GM23338 (cell line): Measurements from ENCODE around the gene CCDC61. TPM values are rescaled to one million over a fixed set of nuclear protein-coding genes. Genes with fewer than 3 reads are reported as not detected.

ENCODE experiments used
- ATAC-seq: fragments of 200-7000 bp; cut with Tn5 transposase; 3 replicates; pipeline ENCODE4 v1.9.1; 2020
- DNase-seq: peaks from one replicate; pipeline ENCODE4 v3.0.0-alpha.2; 2015; ENCODE audit warnings: low spot score
- H2AFZ ChIP-seq: fragments of 200-600 bp; sonication (generic); 2 replicates; pipeline ENCODE4 v1.8.0; 2016; ENCODE audit warnings: antibody characterized with exemption, mild to moderate bottlenecking, moderate library complexity
- H3F3A ChIP-seq: fragments of 200-600 bp; sonication (generic); replicated peaks from 2 replicates; pipeline ENCODE4 v1.8.0; 2017; ENCODE audit warnings: antibody characterized with exemption, mixed run types, low read depth
- H3K27ac ChIP-seq: fragments of 200-600 bp; sonication (generic); 2 replicates; pipeline ENCODE4 v1.6.1; 2016; ENCODE audit warnings: low read depth
- H3K27me3 ChIP-seq: fragments of 200-600 bp; sonication (generic); 2 replicates; pipeline ENCODE4 v1.8.0; 2016; ENCODE audit warnings: mild to moderate bottlenecking, mixed run types, moderate library complexity; ENCODE audit not compliant: insufficient read depth
- H3K36me3 ChIP-seq: fragments of 200-600 bp; sonication (generic); 2 replicates; pipeline ENCODE4 v1.8.0; 2016; ENCODE audit warnings: mild to moderate bottlenecking; ENCODE audit not compliant: insufficient read depth
- H3K4me1 ChIP-seq: fragments of 200-600 bp; sonication (generic); 2 replicates; pipeline ENCODE4 v1.8.0; 2016; ENCODE audit warnings: mild to moderate bottlenecking, moderate library complexity; ENCODE audit not compliant: insufficient read depth
- H3K4me2 ChIP-seq: fragments of 200-600 bp; sonication (generic); 2 replicates; pipeline ENCODE4 v1.7.1; 2017; ENCODE audit warnings: mixed run types
- H3K4me3 ChIP-seq: fragments of 200-600 bp; sonication (generic); 2 replicates; pipeline ENCODE4 v1.6.1; 2016; ENCODE audit warnings: mixed run types
- H3K79me2 ChIP-seq: fragments of 200-600 bp; sonication (generic); replicated peaks from 2 replicates; pipeline ENCODE4 v1.8.0; 2017; ENCODE audit warnings: mild to moderate bottlenecking; ENCODE audit not compliant: insufficient read depth
- H3K9me2 ChIP-seq: fragments of 200-600 bp; sonication (generic); 2 replicates; pipeline ENCODE4 v1.8.0; 2017; ENCODE audit not compliant: insufficient read depth
- H4K20me1 ChIP-seq: fragments of 200-600 bp; sonication (generic); replicated peaks from 2 replicates; pipeline ENCODE4 v1.8.0; 2017; ENCODE audit warnings: mild to moderate bottlenecking; ENCODE audit not compliant: insufficient read depth
- H3K27ac Mint-ChIP-seq: 2 replicates; pipeline ENCODE4 v1.8.0; 2020; ENCODE audit warnings: inconsistent platforms, mild to moderate bottlenecking, moderate library complexity, mixed read lengths
- H3K27me3 Mint-ChIP-seq: 3 replicates; pipeline ENCODE4 v1.8.0; 2022; ENCODE audit warnings: low read depth, mild to moderate bottlenecking, moderate library complexity, mixed read lengths, inconsistent platforms; ENCODE audit not compliant: insufficient read depth, poor library complexity
- H3K36me3 Mint-ChIP-seq: 3 replicates; pipeline ENCODE4 v1.8.0; 2021; ENCODE audit warnings: low read depth, mild to moderate bottlenecking, inconsistent platforms, moderate library complexity, mixed read lengths
- H3K4me1 Mint-ChIP-seq: 3 replicates; pipeline ENCODE4 v1.8.0; 2020; ENCODE audit warnings: mild to moderate bottlenecking, inconsistent platforms, mixed read lengths
- H3K4me3 Mint-ChIP-seq: 3 replicates; pipeline ENCODE4 v1.8.0; 2021; ENCODE audit warnings: moderate library complexity, mild to moderate bottlenecking, inconsistent platforms, mixed read lengths
- H3K9me3 Mint-ChIP-seq: 3 replicates; pipeline ENCODE4 v1.8.0; 2020; ENCODE audit warnings: moderate library complexity, mild to moderate bottlenecking, inconsistent platforms, mixed read lengths
- CREB1 ChIP-seq: fragments of 250-450 bp; sonication (Bioruptor Pico); IDR thresholded peaks from 2 replicates; pipeline ENCODE4 v1.5.0; 2020; ENCODE audit warnings: low read depth, mild to moderate bottlenecking, moderate library complexity
- EZH2phosphoT487 ChIP-seq: fragments of 200-600 bp; sonication (generic); IDR thresholded peaks from one replicate; pipeline ENCODE4 v1.8.1; 2018; ENCODE audit warnings: antibody characterized with exemption; ENCODE audit not compliant: unreplicated experiment
- JUNB ChIP-seq: IDR thresholded peaks from one replicate; pipeline ENCODE4 v1.6.1; 2016; ENCODE audit warnings: antibody characterized with exemption; ENCODE audit not compliant: unreplicated experiment
- NANOG ChIP-seq: IDR thresholded peaks from 2 replicates; pipeline ENCODE4 v1.6.1; 2016; ENCODE audit warnings: antibody characterized with exemption, borderline replicate concordance
- POLR2AphosphoS5 ChIP-seq: IDR thresholded peaks from 2 replicates; pipeline ENCODE4 v1.6.1; 2016; ENCODE audit warnings: antibody characterized with exemption, low read depth
- ZNF114 ChIP-seq: fragments of 250-450 bp; sonication (Bioruptor Pico); IDR thresholded peaks from 2 replicates; pipeline ENCODE4 v1.5.0; 2020; ENCODE audit warnings: mild to moderate bottlenecking, moderate library complexity
- ZNF462 ChIP-seq: fragments of 250-450 bp; sonication (Bioruptor Pico); IDR thresholded peaks from 2 replicates; pipeline ENCODE4 v1.5.0; 2020; ENCODE audit warnings: mild to moderate bottlenecking, moderate library complexity
- polyA plus RNA-seq: library from polyadenylated mRNA; unstranded; fragments of >200 nt; fragmentation: Nextera tagmentation; extraction: Ambion mirVana; gene quantifications from 2 replicates; pipeline ENCODE4 v1.2.1, GENCODE V29; 2016
- total RNA-seq: library from RNA; depleted of rRNA; stranded (reverse); fragments of >200 nt; shearing (Covaris generic); gene quantifications from 2 replicates; pipeline ENCODE4 v1.2.3, GENCODE V29; 2014
- TF ChIP-seq, protein P1 (sequence below), 2 experiments: fragments of 200-600 bp in 1 of 2; sonication (generic) in 1 of 2; conservative IDR thresholded peaks; 2 replicates each; pipeline versions ENCODE4 v1.5.1 to v1.6.1; 2016 to 2017; ENCODE audit warnings: antibody characterized with exemption in 2 of 2, low read depth in 2 of 2, mild to moderate bottlenecking in 2 of 2, moderate library complexity in 1 of 2

Gene CCDC61
- total and polyA plus RNA-seq, 2 experiments from 2014 or later, result 9.8 to 22.4 TPM

DNA sequence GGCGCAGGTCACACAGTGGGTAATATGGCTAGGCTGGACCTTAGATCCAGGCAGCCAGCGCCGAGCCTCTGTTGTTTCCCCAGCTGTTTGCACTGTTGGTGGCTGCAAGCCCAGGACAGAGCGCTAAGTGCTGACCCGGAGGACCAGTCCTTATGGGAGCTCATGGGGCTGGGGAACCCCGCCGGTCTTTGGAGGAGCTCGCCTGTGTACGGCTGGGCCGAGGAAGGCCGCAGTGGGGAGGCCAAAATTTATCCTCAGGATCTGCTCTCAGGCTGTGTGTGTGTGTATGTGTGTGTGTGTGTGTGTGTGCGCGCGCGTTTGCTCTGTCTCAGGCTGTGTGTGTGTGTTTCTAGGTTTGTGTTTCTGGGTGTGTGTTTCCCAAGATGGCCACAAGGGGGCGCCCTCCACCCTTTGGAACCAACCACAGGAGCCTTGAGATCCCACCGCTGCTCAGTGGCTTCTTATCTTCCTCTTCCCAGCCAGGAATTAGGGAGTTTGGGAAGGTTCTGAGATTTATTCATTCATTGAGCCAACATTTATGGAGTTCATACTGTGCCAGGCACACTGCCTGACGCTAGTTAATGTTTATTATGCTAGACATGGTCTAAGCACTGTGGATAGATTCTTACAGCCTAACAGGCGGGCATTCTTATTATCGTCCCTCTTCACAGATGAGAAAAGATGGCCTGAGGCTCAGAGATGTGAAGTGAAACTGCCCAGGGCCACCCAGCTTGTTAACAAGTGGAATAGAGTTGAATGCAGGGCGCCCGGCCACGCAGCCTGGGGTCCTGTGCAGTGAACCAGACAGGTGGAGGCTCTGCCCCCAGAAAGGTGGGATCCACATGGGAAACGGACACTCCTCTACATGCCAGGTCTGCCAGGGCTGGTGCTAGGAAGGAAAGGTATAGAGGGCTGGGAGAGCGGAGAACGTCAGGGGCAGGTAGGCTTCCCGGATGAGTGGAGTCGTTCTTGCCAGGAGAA is 14.6 kb downstream of the CCDC61 start:
- H3K4me2 ChIP-seq, result peak overlapping the region; percentile 65
- ATAC-seq, result peak; percentile 87
- H3K79me2 ChIP-seq, result no peaks in the 10 kb centered on the region
- H3K27me3 ChIP-seq, result peaks cover 22% of the 10 kb centered on the region
- H3K9me3 Mint-ChIP-seq, result no peaks in the 10 kb centered on the region
- peaks cover 16% of the 10 kb centered on the region for H4K20me1 ChIP-seq
- no peaks in the 10 kb centered on the region for H3K9me2 ChIP-seq
- TF ChIP-seq EZH2phosphoT487, result no peak
- TF ChIP-seq, protein P1, sequence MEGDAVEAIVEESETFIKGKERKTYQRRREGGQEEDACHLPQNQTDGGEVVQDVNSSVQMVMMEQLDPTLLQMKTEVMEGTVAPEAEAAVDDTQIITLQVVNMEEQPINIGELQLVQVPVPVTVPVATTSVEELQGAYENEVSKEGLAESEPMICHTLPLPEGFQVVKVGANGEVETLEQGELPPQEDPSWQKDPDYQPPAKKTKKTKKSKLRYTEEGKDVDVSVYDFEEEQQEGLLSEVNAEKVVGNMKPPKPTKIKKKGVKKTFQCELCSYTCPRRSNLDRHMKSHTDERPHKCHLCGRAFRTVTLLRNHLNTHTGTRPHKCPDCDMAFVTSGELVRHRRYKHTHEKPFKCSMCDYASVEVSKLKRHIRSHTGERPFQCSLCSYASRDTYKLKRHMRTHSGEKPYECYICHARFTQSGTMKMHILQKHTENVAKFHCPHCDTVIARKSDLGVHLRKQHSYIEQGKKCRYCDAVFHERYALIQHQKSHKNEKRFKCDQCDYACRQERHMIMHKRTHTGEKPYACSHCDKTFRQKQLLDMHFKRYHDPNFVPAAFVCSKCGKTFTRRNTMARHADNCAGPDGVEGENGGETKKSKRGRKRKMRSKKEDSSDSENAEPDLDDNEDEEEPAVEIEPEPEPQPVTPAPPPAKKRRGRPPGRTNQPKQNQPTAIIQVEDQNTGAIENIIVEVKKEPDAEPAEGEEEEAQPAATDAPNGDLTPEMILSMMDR (conservative IDR thresholded peaks at IDR 0.05; ENCODE audit: low read depth in 2 of 2), result peak; percentile 71 to 91
- DNase-seq, result peak; percentile 85
- H3K4me3 ChIP-seq, result no peak overlapping the region
- no peaks in the 10 kb centered on the region for H3K36me3 ChIP-seq
- H2AFZ ChIP-seq, result no peak overlapping the region
- H3K27ac ChIP-seq, result 0 out of 2 replicates have a peak overlapping the region, but pooled peaks have one; percentile 45
- peaks cover 4% of the 10 kb centered on the region; the same call in 2 of the 3 replicates for H3K4me1 Mint-ChIP-seq
- H3K4me1 ChIP-seq, result peaks cover 6% of the 10 kb centered on the region; the same call in 1 of the 2 replicates
- H3K27ac Mint-ChIP-seq, result no peak overlapping the region
- H3F3A ChIP-seq, result no peaks in the 10 kb centered on the region
- peaks cover 22% of the 10 kb centered on the region for H3K36me3 Mint-ChIP-seq
- H3K4me3 Mint-ChIP-seq, result no peak overlapping the region
- peaks cover 8% of the 10 kb centered on the region for H3K27me3 Mint-ChIP-seq

DNA sequence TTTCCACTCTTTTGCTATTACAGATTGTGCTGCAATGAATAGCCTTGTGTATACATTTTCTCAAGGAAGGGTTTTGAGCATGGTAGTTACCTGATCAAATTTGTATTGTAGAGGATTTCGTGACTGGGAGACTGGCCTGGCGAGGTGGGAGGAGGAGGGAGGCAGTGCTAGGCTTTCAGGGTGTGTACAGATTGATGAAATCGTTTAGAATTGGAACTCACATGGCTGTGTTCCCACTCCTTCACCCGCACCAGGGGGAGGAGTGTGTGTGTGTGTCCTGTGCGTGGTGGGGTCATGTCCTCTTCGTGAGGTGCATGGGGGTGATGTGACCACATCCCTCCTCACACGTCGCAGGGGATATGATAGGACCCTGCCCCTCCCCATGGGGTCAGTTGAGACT is 19.3 kb downstream of the CCDC61 start:
- ATAC-seq (no peak), DNase-seq (no peak)
- Mint-ChIP-seq H3K27ac (no peak overlapping the region), H3K4me1 (peaks cover 13% of the 10 kb centered on the region; the same call in 2 of the 3 replicates), H3K27me3 (peaks cover 26% of the 10 kb centered on the region), H3K9me3 (no peaks in the 10 kb centered on the region), H3K36me3 (peaks cover 9% of the 10 kb centered on the region; the same call in 2 of the 3 replicates), H3K4me3 (peak overlapping the region; percentile 72)
- Histone ChIP-seq H4K20me1 (peaks cover 16% of the 10 kb centered on the region), H2AFZ (no peak overlapping the region), H3K27ac (no peak overlapping the region), H3K4me1 (peaks cover 9% of the 10 kb centered on the region; the same call in 1 of the 2 replicates), H3K4me3 (peak overlapping the region; percentile 77), H3F3A (no peaks in the 10 kb centered on the region), H3K9me2 (no peaks in the 10 kb centered on the region), H3K36me3 (no peaks in the 10 kb centered on the region), H3K79me2 (no peaks in the 10 kb centered on the region), H3K4me2 (peak overlapping the region; percentile 99), H3K27me3 (peaks cover 35% of the 10 kb centered on the region)
- TF ChIP-seq ZNF114 (CRISPR knock-in tag), result no peak
- TF ChIP-seq JUNB, result no peak
- no peak for TF ChIP-seq CREB1 (CRISPR knock-in tag)
- no peak for TF ChIP-seq NANOG
- no peak for TF ChIP-seq ZNF462 (CRISPR knock-in tag)
- TF ChIP-seq, protein P1 (conservative IDR thresholded peaks at IDR 0.05; ENCODE audit: low read depth in 2 of 2), result no peak
- TF ChIP-seq POLR2AphosphoS5, result no peak
